HS-27A (cell line): ENCODE data around the gene ALG5.

Experiments
- DNase-seq: peaks from one replicate; pipeline ENCODE4 v3.0.0-alpha.2; 2012; ENCODE audit warnings: low read depth, missing footprints

Gene ALG5

GRCh38 chr13:36999054-36999714, at the start of gene ALG5:
TSS of gene ALG5 (minus strand) at chr13:36999340. CDS start at chr13:36999300, 40 bp downstream.
- DNase-seq: peak; percentile 34

- DNase-seq: no peak
These were observed 48.7 kb upstream of the ALG5 start for GRCh38 chr13:37047846-37048245.

GRCh38 chr13:37047032-37047431, 47.9 kb upstream of the ALG5 start:
- no peak for DNase-seq

- no peak for DNase-seq
These were observed 46.9 kb upstream of the ALG5 start for GRCh38 chr13:37046062-37046461.

- DNase-seq: no peak
These were observed 41.6 kb upstream of the ALG5 start for GRCh38 chr13:37040789-37041188.

- DNase-seq: no peak
These were observed 40.8 kb upstream of the ALG5 start for GRCh38 chr13:37039896-37040295.

GRCh38 chr13:37037241-37037640, 38.1 kb upstream of the ALG5 start:
- no peak for DNase-seq

- DNase-seq: no peak
These were observed 30.5 kb upstream of the ALG5 start for GRCh38 chr13:37029617-37030016.

GRCh38 chr13:37027639-37028038, 28.5 kb upstream of the ALG5 start:
- no peak for DNase-seq

GRCh38 chr13:37026771-37027170, 27.6 kb upstream of the ALG5 start:
- DNase-seq: no peak

- no peak for DNase-seq
These were observed 24.7 kb upstream of the ALG5 start for GRCh38 chr13:37023871-37024270.

- no peak for DNase-seq
These were observed 15.5 kb upstream of the ALG5 start for GRCh38 chr13:37014609-37015008.

- no peak for DNase-seq
These were observed 12.6 kb upstream of the ALG5 start for GRCh38 chr13:37011788-37012187.

GRCh38 chr13:37011002-37011401, 11.9 kb upstream of the ALG5 start:
- no peak for DNase-seq

GRCh38 chr13:37010424-37010823, 11.3 kb upstream of the ALG5 start:
- DNase-seq: no peak

- DNase-seq: no peak
These were observed 10.6 kb upstream of the ALG5 start for GRCh38 chr13:37009692-37010091.

GRCh38 chr13:37001921-37002250, 2.7 kb upstream of the ALG5 start:
- DNase-seq: no peak

- DNase-seq: no peak
These were observed 507 bp downstream of the ALG5 start for GRCh38 chr13:36998624-36999041.

- DNase-seq: no peak
These were observed 1.3 kb downstream of the ALG5 start for GRCh38 chr13:36997716-36998427.

GRCh38 chr13:36992362-36992761, 6.8 kb downstream of the ALG5 start:
- DNase-seq: no peak

GRCh38 chr13:36986462-36987240, 12.5 kb downstream of the ALG5 start:
- no peak for DNase-seq

GRCh38 chr13:36981156-36981743, 17.9 kb downstream of the ALG5 start:
- DNase-seq: no peak
